Myometrial cell (primary cell): ENCODE measurements around the gene OR52E8. TPM values are rescaled to one million over a fixed set of nuclear protein-coding genes. Genes with fewer than 3 reads are reported as not detected.

Experiments
- total RNA-seq: library from RNA; depleted of rRNA; stranded (reverse); fragments of >200 nt; gene quantifications from 2 replicates; pipeline ENCODE4 v1.2.3, GENCODE V29; 2015

OR52E8 gene
- not detected in 2 replicates for total RNA-seq

GRCh38 chr11:5857590-5857989 is at the start of gene OR52E8:
Gene OR52E8 (minus strand): TSS chr11:5857690. CDS start chr11:5857690, 0 bp downstream.

GRCh38 chr11:5892908-5893307 is 35.4 kb upstream of the OR52E8 start, which contains the start of gene OR52E5:
Gene OR52E5 (plus strand): TSS chr11:5893208. CDS start chr11:5900777, 7,569 bp downstream.

GRCh38 chr11:5880329-5880728 is 22.8 kb upstream of the OR52E8 start, which contains the start of gene OR52E4:
Gene OR52E4 (plus strand): TSS chr11:5880629. CDS start chr11:5884293, 3,664 bp downstream.

GRCh38 chr11:5841797-5842196 is 15.7 kb downstream of the OR52E8 start, which contains the start of gene OR52E6:
Gene OR52E6 (minus strand): TSS chr11:5841897. CDS start chr11:5841897, 0 bp downstream.

GRCh38 chr11:5808500-5809121 is 48.9 kb downstream of the OR52E8 start, which contains the start of gene OR52N2:
Gene OR52N2 (plus strand): TSS chr11:5808924. CDS start chr11:5820336, 11,412 bp downstream.

Other genes with a start within 250 kb of the OR52E8 start
- gene TRIM34, start 232.7 kb downstream of the OR52E8 start, total RNA-seq: 16.5 and 18.5 TPM in 2 replicates
- gene TRIM5, start 172.6 kb downstream of the OR52E8 start, total RNA-seq: 22.8 and 31.9 TPM in 2 replicates
- 49.6 and 55.1 TPM in 2 replicates for gene TRIM22, start 167.9 kb downstream of the OR52E8 start, total RNA-seq
- gene OR56B1, start 121.2 kb downstream of the OR52E8 start, total RNA-seq: not detected in 2 replicates
- not detected in 2 replicates for gene OR52N4, start 103.4 kb downstream of the OR52E8 start, total RNA-seq
- not detected in 2 replicates for gene OR52N5, start 74.3 kb downstream of the OR52E8 start, total RNA-seq
- not detected in 2 replicates for gene OR52N1, start 66.4 kb downstream of the OR52E8 start, total RNA-seq
- not detected in 2 replicates for gene OR52N2, start 48.8 kb downstream of the OR52E8 start, total RNA-seq
- gene OR52E6, start 15.8 kb downstream of the OR52E8 start, total RNA-seq: not detected in 2 replicates
- gene OR52E4, start 22.9 kb upstream of the OR52E8 start, total RNA-seq: not detected in 2 replicates
- not detected in 2 replicates for gene OR52E5, start 35.5 kb upstream of the OR52E8 start, total RNA-seq
- gene OR56A3, start 84.6 kb upstream of the OR52E8 start, total RNA-seq: not detected in 2 replicates
- gene OR56A5, start 110.8 kb upstream of the OR52E8 start, total RNA-seq: not detected in 2 replicates
- not detected in 2 replicates for gene OR52L1, start 129.3 kb upstream of the OR52E8 start, total RNA-seq
- not detected in 2 replicates for gene OR56A4, start 149.3 kb upstream of the OR52E8 start, total RNA-seq
- not detected in 2 replicates for gene OR56A1, start 173.1 kb upstream of the OR52E8 start, total RNA-seq
- not detected in 2 replicates for gene OR56B4, start 250.0 kb upstream of the OR52E8 start, total RNA-seq